ENCODE measurements around the gene RPTOR. TPM values are rescaled to one million over a fixed set of nuclear protein-coding genes. Genes with fewer than 3 reads are reported as not detected.

RPTOR gene
- total and polyA plus RNA-seq, 4 donors, result 12.4 to 46.1 (median 29.7) TPM

DNA sequence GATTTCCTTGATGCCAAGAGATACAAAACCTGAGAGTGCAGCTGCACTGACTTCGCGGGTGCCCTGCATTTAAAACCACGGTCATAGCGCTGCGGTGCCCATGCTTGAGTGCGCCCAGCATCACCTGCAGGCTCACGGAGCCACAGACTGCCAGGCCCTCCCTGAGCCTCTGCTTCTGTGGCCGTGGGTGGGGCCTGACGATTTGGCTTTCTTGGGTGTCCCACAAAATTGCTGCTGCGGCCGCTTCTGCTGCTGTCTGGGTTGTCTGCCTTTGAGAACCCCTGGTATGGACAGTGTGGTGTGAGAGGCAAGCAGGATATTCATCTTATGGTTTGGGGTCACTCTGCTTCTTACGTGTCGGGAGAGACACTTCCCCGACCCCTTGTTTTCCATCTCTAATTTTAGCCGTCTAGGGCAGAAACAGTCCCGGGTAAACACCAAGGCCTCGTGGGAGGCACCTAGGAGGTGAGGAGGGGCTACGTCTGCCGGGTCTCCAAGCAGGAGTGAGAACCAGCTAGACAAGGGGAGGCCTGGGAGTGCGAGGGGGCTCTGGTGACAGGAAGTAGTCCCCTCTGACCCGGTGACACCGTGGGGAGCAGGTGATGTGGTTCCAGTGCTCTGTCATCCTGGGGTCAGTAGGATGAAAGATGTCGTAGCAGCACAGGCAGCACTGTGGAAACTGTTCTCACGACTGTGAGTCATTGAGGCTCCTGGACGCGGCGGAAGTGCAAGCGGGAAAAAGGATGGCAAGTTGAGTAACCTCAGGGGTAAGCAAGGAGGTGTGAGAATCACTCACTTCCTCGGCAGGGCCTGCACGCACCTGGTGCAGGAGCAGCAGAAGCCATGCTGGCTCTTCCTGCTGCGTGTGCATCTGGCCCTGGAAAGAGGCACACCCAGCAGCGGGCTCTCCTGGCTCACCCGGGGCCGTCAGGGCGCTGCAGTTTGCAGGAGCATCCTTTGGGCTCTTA lies 176.3 kb downstream of the RPTOR start:
- TF ChIP-seq, protein P1, sequence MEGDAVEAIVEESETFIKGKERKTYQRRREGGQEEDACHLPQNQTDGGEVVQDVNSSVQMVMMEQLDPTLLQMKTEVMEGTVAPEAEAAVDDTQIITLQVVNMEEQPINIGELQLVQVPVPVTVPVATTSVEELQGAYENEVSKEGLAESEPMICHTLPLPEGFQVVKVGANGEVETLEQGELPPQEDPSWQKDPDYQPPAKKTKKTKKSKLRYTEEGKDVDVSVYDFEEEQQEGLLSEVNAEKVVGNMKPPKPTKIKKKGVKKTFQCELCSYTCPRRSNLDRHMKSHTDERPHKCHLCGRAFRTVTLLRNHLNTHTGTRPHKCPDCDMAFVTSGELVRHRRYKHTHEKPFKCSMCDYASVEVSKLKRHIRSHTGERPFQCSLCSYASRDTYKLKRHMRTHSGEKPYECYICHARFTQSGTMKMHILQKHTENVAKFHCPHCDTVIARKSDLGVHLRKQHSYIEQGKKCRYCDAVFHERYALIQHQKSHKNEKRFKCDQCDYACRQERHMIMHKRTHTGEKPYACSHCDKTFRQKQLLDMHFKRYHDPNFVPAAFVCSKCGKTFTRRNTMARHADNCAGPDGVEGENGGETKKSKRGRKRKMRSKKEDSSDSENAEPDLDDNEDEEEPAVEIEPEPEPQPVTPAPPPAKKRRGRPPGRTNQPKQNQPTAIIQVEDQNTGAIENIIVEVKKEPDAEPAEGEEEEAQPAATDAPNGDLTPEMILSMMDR (IDR thresholded peaks at IDR 0.05; ENCODE audit: control extremely low read depth, extremely low read depth), result no peak
- Histone ChIP-seq H3K4me3 (no peak overlapping the region), H3K9me3 (ENCODE audit: control insufficient read depth in 4 of 4, insufficient read depth in 3 of 4, low read length in 3 of 4) (no peaks in the 10 kb centered on the region), H3K27me3 (ENCODE audit: control insufficient read depth in 3 of 3, insufficient read depth in 3 of 3, low read length in 2 of 3) (no peaks in the 10 kb centered on the region), H3K9ac (ENCODE audit: insufficient read depth in 1 of 2, low read length in 2 of 2) (no peak overlapping the region), H3K27ac (ENCODE audit: low read depth in 1 of 2, low read length in 1 of 2) (no peak overlapping the region), H3K36me3 (ENCODE audit: control insufficient read depth in 4 of 4, insufficient read depth in 4 of 4, low read length in 4 of 4) (no peaks in the 10 kb centered on the region), H3K4me1 (ENCODE audit: control insufficient read depth in 5 of 5, insufficient read depth in 5 of 5, low read length in 5 of 5) (peaks cover 0 to 7% (median 4%) of the 10 kb centered on the region in 5 donors)
- DNase-seq (no peak), ATAC-seq (ENCODE audit: insufficient read depth, low FRiP score) (no peak)
- WGBS, 2 donors, result 79 to 87% methylated on average over 35 of the region's 35 CpGs

DNA sequence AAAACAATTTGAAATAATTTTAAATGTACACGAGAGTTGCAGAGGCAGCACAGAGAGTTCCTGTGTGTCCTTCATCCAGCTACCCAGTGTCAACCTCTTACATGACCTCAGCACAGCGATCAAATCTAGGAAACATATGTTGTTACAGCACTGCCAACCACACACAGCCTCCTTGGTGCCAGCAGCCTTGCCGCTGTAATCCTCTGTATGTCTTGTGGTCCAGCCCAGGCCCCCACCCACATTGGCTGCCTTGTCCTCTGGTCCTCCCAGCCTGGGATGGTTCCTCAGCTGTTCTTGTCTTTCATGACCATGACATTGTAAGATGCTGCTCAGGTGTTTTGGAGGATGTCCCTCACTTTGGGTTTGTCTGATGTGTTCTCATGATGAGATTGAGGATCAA lies 178.0 kb downstream of the RPTOR start:
- H3K4me1 ChIP-seq (ENCODE audit: control insufficient read depth in 5 of 5, insufficient read depth in 5 of 5, low read length in 5 of 5), result peaks cover 0 to 9% (median 4%) of the 10 kb centered on the region in 5 donors
- H3K4me3 ChIP-seq, result no peak overlapping the region
- WGBS, 2 donors, result 73 to 82% methylated on average over 3 of the region's 3 CpGs
- H3K36me3 ChIP-seq (ENCODE audit: control insufficient read depth in 4 of 4, insufficient read depth in 4 of 4, low read length in 4 of 4), result no peaks in the 10 kb centered on the region
- H3K9me3 ChIP-seq (ENCODE audit: control insufficient read depth in 4 of 4, insufficient read depth in 3 of 4, low read length in 3 of 4), result no peaks in the 10 kb centered on the region
- TF ChIP-seq, protein P1 (IDR thresholded peaks at IDR 0.05; ENCODE audit: control extremely low read depth, extremely low read depth), result no peak
- H3K27ac ChIP-seq (ENCODE audit: low read depth in 1 of 2, low read length in 1 of 2), result no peak overlapping the region
- H3K9ac ChIP-seq (ENCODE audit: insufficient read depth in 1 of 2, low read length in 2 of 2), result no peak overlapping the region
- ATAC-seq (ENCODE audit: insufficient read depth, low FRiP score), result no peak
- no peaks in the 10 kb centered on the region for H3K27me3 ChIP-seq (ENCODE audit: control insufficient read depth in 3 of 3, insufficient read depth in 3 of 3, low read length in 2 of 3)
- DNase-seq, result no peak

DNA sequence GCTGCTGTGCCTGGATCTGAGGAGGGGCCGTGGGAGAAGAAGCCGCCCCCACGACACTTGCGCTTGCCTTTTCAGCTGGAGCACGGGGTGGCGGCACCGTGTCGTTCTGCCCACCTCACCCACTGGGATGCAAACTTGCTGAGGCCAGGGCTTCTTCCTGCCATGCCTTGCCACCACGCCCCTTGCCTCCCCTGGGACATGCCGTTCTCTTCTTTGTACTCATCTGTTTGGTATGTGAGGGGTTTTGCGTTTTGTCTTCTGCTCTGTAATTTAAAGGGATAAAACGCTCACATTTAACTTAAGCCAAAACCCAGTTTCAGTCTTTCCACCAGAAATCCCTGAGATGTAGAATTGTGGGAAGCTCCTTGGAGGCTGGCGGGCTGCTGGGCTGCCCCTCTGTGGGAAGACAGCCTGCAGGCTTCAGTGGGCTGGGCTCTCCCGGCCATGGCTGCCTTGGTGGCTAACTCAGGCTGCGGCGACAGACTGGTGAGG lies 180.2 kb downstream of the RPTOR start:
- DNase-seq (no peak), ATAC-seq (ENCODE audit: insufficient read depth, low FRiP score) (no peak)
- H3K4me1 ChIP-seq (ENCODE audit: control insufficient read depth in 5 of 5, insufficient read depth in 5 of 5, low read length in 5 of 5), result peaks cover 0 to 21% (median 11%) of the 10 kb centered on the region in 5 donors
- H3K27me3 ChIP-seq (ENCODE audit: control insufficient read depth in 3 of 3, insufficient read depth in 3 of 3, low read length in 2 of 3), result no peaks in the 10 kb centered on the region
- TF ChIP-seq, protein P1 (IDR thresholded peaks at IDR 0.05; ENCODE audit: control extremely low read depth, extremely low read depth), result no peak
- no peak overlapping the region for H3K9ac ChIP-seq (ENCODE audit: insufficient read depth in 1 of 2, low read length in 2 of 2)
- H3K27ac ChIP-seq (ENCODE audit: low read depth in 1 of 2, low read length in 1 of 2), result no peak overlapping the region
- 92 to 94% methylated on average over 16 of the region's 16 CpGs for WGBS, 2 donors
- no peak overlapping the region for H3K4me3 ChIP-seq
- H3K36me3 ChIP-seq (ENCODE audit: control insufficient read depth in 4 of 4, insufficient read depth in 4 of 4, low read length in 4 of 4), result no peaks in the 10 kb centered on the region
- H3K9me3 ChIP-seq (ENCODE audit: control insufficient read depth in 4 of 4, insufficient read depth in 3 of 4, low read length in 3 of 4), result no peaks in the 10 kb centered on the region

Measured in lung (tissue), 12 donors.